HG03565 (cell line): Measurements from ENCODE around the gene DRD2.
"Not testable (repeated sequence)": the region's sequence is repeated elsewhere in the genome, so short reads cannot be mapped to it uniquely, and the experiment has no call there.

Source experiments
- ATAC-seq: cut with Tn5 transposase; IDR thresholded peaks from one replicate; pipeline ENCODE4 v1.9.1; 2021; ENCODE audit warnings: mild to moderate bottlenecking, moderate library complexity; ENCODE audit not compliant: unreplicated experiment

The DRD2 gene

GRCh38 chr11:113475160-113475761 lies at the start of gene DRD2:
Gene DRD2 (minus strand): TSS chr11:113475398. CDS start chr11:113424651, 50,747 bp downstream.
- no peak for ATAC-seq

GRCh38 chr11:113523906-113524305 lies 48.7 kb upstream of the DRD2 start:
- ATAC-seq, result not testable (repeated sequence)

- ATAC-seq, result no peak
Measured at GRCh38 chr11:113521737-113522517, 46.7 kb upstream of the DRD2 start.

GRCh38 chr11:113519989-113520613 lies 44.9 kb upstream of the DRD2 start:
- no peak for ATAC-seq

- ATAC-seq, result no peak
Measured at GRCh38 chr11:113518716-113519495, 43.7 kb upstream of the DRD2 start.

- ATAC-seq, result no peak
Measured at GRCh38 chr11:113517361-113517760, 42.2 kb upstream of the DRD2 start.

- no peak for ATAC-seq
Measured at GRCh38 chr11:113514856-113515255, 39.7 kb upstream of the DRD2 start.

GRCh38 chr11:113507341-113507740 lies 32.1 kb upstream of the DRD2 start:
- ATAC-seq, result no peak

GRCh38 chr11:113506893-113507292 lies 31.7 kb upstream of the DRD2 start:
- no peak for ATAC-seq

- no peak for ATAC-seq
Measured at GRCh38 chr11:113506461-113506860, 31.3 kb upstream of the DRD2 start.

GRCh38 chr11:113505541-113506375 lies 30.6 kb upstream of the DRD2 start:
- no peak for ATAC-seq

GRCh38 chr11:113505046-113505445 lies 29.8 kb upstream of the DRD2 start:
- no peak for ATAC-seq

GRCh38 chr11:113504586-113504985 lies 29.4 kb upstream of the DRD2 start:
- ATAC-seq, result no peak

GRCh38 chr11:113504071-113504470 lies 28.9 kb upstream of the DRD2 start:
- ATAC-seq, result no peak

GRCh38 chr11:113497066-113497910 lies 22.1 kb upstream of the DRD2 start:
- ATAC-seq, result no peak

GRCh38 chr11:113496026-113496651 lies 20.9 kb upstream of the DRD2 start:
- ATAC-seq, result no peak

- ATAC-seq, result no peak
Measured at GRCh38 chr11:113494021-113494420, 18.8 kb upstream of the DRD2 start.

- no peak for ATAC-seq
Measured at GRCh38 chr11:113493206-113493605, 18.0 kb upstream of the DRD2 start.

GRCh38 chr11:113488931-113489351 lies 13.7 kb upstream of the DRD2 start:
- ATAC-seq, result no peak
